Right atrium auricular region (tissue), 2 donors: ENCODE measurements around the gene ADO. TPM values are rescaled to one million over a fixed set of nuclear protein-coding genes. Genes with fewer than 3 reads are reported as not detected.

Experiments used
- DNase-seq: peaks from one replicate; pipeline ENCODE4 v3.0.0-alpha.2; 2019; ENCODE audit warnings: low spot score
- H3K27ac ChIP-seq, 2 donors: fragments of 200-600 bp; sonication (generic); 1 replicate in 1 of 2; 2 replicates in 1 of 2; pipeline ENCODE4 v1.5.1; 2016 to 2019
- H3K27me3 ChIP-seq, 2 donors: fragments of 200-600 bp; sonication (generic); one replicate each; pipeline versions ENCODE4 v1.5.1 to v1.6.0; 2017 to 2019
- H3K36me3 ChIP-seq: fragments of 200-600 bp; sonication (generic); one replicate; pipeline ENCODE4 v1.5.1; 2016
- H3K4me1 ChIP-seq, 2 donors: fragments of 200-600 bp; sonication (generic); one replicate each; pipeline versions ENCODE4 v1.5.1 to v1.6.0; 2017 to 2019
- H3K4me3 ChIP-seq, 2 donors: fragments of 200-600 bp; sonication (generic); 1 replicate in 1 of 2; 2 replicates in 1 of 2; pipeline ENCODE4 v1.5.1; 2017 to 2019; ENCODE audit warnings: mild to moderate bottlenecking in 1 of 2, moderate library complexity in 1 of 2
- H3K9me3 ChIP-seq, 2 donors: fragments of 200-600 bp; sonication (generic); one replicate each; pipeline ENCODE4 v1.5.1; 2019
- total RNA-seq, 2 donors: library from RNA; depleted of rRNA; stranded (reverse); fragments of >200 nt; gene quantifications; one replicate each; pipeline ENCODE4 v1.1.0, GENCODE V29; 2016
- TF ChIP-seq, protein P1 (sequence below), 2 donors: fragments of 200-600 bp; sonication (generic); IDR thresholded peaks; one replicate each; pipeline ENCODE4 v1.5.1; 2019; ENCODE audit warnings: antibody characterized with exemption in 2 of 2

The ADO gene
- total RNA-seq, 2 donors from 2014 or later, result 23.0 to 34.3 TPM

DNA sequence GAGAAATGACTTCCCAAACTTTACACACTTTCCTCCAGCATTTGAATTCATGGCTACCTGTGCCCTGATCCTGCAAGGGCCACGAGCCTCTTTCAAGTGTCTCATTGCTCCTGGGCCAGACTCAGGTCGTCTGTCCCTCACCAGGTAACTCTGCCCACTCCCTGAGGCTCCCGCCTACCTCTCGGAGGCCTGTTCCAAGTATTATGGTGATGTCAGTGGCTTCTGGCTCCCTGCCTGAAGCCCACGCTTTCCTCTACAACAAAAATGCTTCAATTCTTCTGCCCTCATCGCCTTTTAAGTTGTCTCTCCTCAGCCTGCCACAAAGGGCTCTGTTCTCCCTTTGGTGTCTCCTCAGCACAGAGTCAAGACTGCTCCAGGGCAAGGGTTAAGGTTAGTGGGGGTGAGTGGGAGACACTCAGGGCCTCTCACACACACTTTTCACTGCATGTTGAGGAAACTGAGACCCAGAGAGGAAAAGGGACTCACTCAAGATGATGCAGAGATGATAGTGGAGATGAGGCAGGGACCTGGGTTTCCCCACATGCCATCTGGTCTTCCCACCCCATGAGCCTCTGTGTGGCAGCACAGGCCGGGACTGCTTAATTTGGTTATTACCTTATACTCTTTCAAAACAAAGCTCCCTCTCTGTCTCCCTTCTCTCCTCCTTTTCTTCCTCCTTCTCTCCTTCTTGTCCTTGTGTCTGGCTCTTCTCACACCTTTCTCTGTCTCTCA is 39.9 kb downstream of the ADO start:
- no peak overlapping the region for H3K4me3 ChIP-seq
- no peaks in the 10 kb centered on the region for H3K4me1 ChIP-seq
- H3K9me3 ChIP-seq, result peaks cover 0 to 22% of the 10 kb centered on the region in 2 donors
- TF ChIP-seq, protein P1, sequence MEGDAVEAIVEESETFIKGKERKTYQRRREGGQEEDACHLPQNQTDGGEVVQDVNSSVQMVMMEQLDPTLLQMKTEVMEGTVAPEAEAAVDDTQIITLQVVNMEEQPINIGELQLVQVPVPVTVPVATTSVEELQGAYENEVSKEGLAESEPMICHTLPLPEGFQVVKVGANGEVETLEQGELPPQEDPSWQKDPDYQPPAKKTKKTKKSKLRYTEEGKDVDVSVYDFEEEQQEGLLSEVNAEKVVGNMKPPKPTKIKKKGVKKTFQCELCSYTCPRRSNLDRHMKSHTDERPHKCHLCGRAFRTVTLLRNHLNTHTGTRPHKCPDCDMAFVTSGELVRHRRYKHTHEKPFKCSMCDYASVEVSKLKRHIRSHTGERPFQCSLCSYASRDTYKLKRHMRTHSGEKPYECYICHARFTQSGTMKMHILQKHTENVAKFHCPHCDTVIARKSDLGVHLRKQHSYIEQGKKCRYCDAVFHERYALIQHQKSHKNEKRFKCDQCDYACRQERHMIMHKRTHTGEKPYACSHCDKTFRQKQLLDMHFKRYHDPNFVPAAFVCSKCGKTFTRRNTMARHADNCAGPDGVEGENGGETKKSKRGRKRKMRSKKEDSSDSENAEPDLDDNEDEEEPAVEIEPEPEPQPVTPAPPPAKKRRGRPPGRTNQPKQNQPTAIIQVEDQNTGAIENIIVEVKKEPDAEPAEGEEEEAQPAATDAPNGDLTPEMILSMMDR (IDR thresholded peaks at IDR 0.05), result no peak
- no peaks in the 10 kb centered on the region for H3K36me3 ChIP-seq
- H3K27ac ChIP-seq, result no peak overlapping the region
- no peak for DNase-seq
- H3K27me3 ChIP-seq, result no peaks in the 10 kb centered on the region

DNA sequence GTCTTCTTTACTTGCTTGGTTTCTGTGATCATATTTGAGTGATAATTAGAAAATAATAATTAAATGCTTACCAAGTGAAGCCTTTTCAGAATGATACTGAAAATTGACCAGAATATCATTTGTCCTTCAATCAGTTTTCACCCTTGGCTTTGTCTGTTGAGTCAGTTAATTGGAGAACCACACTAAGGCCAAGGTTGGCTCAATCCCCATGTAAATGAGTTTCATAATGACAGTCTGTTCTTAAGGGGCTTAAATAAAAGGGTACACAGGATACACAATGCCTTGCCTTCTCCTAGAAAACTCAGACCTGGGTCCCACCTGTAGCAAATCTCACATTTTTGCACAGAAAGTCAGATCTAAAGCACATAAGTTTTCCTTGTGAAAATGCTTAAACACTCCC is 42.9 kb downstream of the ADO start:
- Histone ChIP-seq H3K9me3 (peaks cover 0 to 22% of the 10 kb centered on the region in 2 donors), H3K27me3 (no peaks in the 10 kb centered on the region), H3K36me3 (no peaks in the 10 kb centered on the region), H3K4me1 (no peaks in the 10 kb centered on the region), H3K4me3 (no peak overlapping the region), H3K27ac (no peak overlapping the region)
- DNase-seq, result no peak
- TF ChIP-seq, protein P1 (IDR thresholded peaks at IDR 0.05), result no peak

DNA sequence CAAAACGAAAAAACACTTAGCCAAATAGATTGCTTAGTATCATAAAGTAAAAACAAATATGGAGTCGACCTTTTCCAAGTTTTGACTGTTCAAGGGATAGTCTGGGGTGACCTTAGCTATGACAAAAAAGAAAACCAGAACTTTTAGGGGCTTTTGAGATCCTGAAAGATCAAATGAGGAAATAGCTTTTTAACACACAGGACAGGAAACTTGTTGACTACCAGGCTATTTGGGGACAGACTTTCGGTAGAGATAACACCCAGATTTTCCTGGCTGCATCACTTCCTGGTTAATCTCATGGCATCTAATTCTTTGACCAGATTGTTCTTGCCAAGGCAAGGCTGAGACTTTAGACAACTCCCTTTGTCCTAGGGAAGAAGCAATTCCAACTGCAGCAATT is 46.1 kb downstream of the ADO start:
- Histone ChIP-seq H3K27ac (no peak overlapping the region), H3K9me3 (peaks cover 0 to 22% of the 10 kb centered on the region in 2 donors), H3K27me3 (no peaks in the 10 kb centered on the region), H3K4me1 (no peaks in the 10 kb centered on the region), H3K4me3 (no peak overlapping the region), H3K36me3 (no peaks in the 10 kb centered on the region)
- no peak for DNase-seq
- TF ChIP-seq, protein P1 (IDR thresholded peaks at IDR 0.05), result no peak

DNA sequence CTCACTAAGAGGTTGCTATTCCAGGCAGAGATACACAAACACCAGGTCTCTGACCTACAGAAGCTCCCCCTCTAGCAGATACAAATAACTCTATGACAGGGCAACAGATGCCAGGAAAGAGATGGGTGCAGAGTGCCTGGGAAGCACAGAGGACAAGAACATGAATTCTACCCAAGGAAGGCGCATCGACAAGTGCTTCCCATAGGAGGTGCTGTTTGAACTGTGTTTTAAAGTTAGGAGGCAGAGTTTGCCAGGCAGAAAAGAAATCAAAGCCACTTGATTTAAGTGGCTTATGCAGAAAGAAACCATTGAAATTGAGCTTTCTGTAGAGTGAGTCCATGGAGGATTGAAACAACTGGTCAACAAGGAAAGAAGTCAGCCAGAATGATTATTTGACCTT is 46.9 kb downstream of the ADO start:
- Histone ChIP-seq H3K4me1 (no peaks in the 10 kb centered on the region), H3K36me3 (no peaks in the 10 kb centered on the region), H3K4me3 (no peak overlapping the region), H3K27ac (no peak overlapping the region), H3K9me3 (peaks cover 0 to 20% of the 10 kb centered on the region in 2 donors), H3K27me3 (no peaks in the 10 kb centered on the region)
- TF ChIP-seq, protein P1 (IDR thresholded peaks at IDR 0.05), result no peak
- no peak for DNase-seq

DNA sequence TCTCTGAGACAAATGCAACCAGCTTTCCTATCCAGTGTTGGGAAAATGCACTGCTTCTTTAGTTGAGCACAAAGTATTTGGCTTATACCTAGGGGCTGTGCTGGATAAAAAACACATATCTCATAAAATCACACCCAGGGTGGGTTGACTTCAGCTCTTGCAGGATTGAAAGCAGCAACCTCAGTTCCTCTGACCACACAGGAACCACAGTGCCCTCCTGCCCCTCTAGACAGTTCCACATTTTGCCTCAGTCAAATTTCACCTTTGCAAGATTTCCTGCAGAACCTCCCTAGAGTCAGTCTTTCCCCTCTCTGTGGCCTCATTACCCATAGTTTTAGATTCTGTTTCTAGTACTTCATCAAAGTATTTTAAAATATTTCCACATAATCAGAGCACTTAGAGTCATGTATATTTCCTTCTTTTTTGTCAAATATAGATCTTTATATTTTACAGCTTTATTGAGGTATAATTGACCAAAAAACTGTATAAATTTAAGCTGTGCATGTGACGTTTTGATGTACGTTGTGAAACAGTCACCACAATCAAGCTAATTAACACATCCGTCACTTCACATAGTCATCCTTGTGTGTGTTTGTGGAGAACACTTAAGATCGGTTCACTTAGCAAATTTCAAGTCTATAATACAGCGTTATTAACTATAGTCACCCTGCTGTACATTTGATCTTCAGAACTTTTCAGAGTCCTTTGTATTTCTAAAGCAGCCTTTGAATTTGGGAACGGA is 48.6 kb downstream of the ADO start:
- no peak for DNase-seq
- H3K36me3 ChIP-seq, result no peaks in the 10 kb centered on the region

More for the DNA sequence above, 48.6 kb downstream of the ADO start:
- H3K4me1 ChIP-seq, result no peaks in the 10 kb centered on the region
- no peaks in the 10 kb centered on the region for H3K27me3 ChIP-seq
- H3K27ac ChIP-seq, result no peak overlapping the region
- H3K9me3 ChIP-seq, result peaks cover 0 to 3% of the 10 kb centered on the region in 2 donors
- H3K4me3 ChIP-seq, result no peak overlapping the region
- TF ChIP-seq, protein P1 (IDR thresholded peaks at IDR 0.05), result no peak
